GM21723 (cell line): ENCODE results near the gene GBE1.
"Not testable (repeated sequence)": the region's sequence is repeated elsewhere in the genome, so short reads cannot be mapped to it uniquely, and the experiment has no call there.

Experiments used
- ATAC-seq: cut with Tn5 transposase; IDR thresholded peaks from one replicate; pipeline ENCODE4 v1.9.1; 2021; ENCODE audit warnings: mild to moderate bottlenecking, moderate library complexity; ENCODE audit not compliant: unreplicated experiment

The GBE1 gene

DNA sequence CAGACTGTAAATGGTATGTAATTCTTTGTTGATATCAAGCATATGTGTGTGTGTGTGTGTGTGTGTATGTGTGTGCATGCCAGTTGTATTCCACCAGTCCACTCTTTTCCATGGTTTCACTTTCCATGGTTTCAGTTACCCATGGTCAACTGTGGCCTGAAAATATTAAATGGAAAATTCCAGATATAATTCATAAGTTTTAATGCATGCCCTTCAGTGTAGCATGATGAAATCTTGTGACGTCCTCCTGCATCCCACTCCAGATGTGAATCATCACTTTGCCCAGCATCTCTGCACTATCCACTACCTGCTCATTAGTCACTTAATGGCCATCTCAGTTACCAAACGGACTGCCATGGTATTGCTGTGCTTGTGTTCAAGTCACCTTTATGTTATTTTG lies 215.9 kb downstream of the GBE1 start:
- ATAC-seq = no peak

DNA sequence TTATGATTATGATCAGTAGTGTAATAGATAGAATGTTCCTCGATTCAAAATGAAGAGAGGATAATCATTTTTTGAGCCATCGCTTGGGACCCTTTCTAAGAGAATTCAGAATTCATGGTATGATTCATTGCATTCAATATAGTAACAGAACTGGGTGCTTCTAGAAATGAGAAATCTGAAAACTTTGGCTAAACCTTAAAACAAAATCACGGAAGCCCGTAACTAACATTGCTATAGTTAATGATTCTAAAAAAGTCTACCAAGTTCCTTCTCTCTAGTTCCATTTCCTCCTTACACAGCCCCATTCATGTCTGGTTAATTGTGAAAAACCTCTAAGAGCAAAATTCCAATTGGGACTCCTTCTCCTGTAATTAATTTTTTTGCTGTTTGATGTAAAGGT lies 217.1 kb downstream of the GBE1 start:
- ATAC-seq = no peak

DNA sequence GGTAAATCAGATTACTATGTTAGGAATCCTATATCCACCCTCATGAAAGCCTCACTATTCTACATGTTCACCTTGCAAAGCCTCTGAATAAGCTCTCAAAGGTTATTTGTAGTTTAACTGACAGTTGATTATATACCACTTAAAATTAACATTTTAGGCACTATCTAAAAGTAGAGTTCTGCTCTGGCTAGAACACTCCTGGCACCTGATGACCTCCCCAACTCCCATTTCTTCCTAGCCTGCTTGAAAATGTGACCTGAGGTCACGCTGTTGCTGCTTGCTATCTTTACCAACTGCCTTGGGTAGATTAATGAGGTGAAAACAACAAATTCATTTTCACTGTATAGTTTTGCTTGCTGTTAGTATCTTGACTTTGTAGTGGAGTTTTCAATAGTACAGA lies 220.7 kb downstream of the GBE1 start:
- no peak for ATAC-seq

DNA sequence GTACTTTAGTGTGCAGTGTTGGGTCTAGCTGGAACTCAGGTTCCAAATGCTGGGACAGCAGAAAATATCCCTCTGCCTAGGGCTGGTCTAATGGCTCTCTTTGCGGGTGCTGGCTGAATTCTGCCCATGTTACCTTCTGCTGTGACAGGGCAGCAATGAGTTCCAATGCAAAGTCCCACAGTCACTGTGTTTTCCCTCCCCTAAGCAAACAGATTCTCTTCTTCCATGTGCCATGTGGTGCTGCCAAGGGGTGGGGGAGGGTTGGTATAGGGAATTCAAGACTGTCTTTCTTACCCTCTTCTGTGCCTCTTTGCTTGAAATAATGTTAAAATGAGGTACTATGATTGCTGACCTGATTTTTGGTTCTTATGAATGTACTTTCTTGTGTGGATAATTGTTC lies 229.6 kb downstream of the GBE1 start:
- ATAC-seq = no peak

DNA sequence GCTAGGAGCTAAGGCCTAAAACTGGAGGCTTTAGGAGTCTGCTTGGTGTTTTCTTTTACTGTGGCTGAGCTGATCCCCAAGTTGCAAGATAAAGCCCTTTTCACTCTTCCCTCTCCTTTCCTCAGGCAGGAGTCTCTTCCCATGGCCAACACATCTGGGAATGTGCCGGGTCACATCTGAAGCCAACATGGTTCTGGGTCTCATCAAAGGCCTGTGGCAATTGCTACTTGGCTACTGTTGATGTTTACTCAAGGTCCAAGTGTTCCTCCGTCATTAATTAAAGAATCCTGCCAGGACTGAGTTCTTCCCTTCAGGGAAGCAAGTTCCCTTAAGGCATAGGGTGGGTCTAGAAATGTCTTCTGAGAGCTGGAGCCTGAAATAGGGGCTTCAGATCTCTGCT lies 230.2 kb downstream of the GBE1 start:
- no peak for ATAC-seq

DNA sequence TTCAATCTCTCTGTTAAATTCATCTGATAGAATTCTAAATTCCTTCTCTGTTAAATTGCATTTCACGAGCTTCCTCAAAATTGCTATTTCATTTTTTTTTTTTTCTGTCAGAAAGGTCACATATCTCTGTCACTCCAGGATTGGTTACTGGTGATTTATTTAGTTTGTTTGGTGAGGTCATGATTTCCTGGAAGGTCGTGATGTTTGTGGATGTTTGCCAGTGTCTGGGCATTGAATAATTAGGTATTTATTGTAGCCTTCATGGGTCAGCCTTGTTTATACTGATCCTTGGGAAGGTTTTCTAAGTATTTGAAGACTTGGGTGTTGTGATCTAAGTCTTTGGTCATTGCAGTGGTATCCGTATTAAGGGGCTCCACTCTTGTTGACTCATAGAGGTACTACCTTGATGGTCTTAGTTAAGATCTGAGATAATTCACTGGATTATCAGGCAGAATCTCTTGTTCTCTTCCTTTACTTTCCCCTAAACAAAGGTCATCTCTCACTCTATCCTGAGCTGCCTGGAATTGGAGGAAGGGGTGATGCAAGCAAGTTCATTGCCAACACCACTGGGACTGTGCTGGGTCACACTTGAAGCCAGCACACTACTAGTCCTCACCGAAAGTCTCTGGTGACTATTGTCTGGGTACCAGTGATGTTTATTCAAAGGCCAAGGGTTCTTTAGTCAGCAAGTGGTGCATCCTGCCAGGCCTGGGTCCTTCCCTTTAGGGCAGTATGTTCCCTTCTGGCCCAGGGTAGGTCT lies 231.1 kb downstream of the GBE1 start:
- no peak for ATAC-seq

DNA sequence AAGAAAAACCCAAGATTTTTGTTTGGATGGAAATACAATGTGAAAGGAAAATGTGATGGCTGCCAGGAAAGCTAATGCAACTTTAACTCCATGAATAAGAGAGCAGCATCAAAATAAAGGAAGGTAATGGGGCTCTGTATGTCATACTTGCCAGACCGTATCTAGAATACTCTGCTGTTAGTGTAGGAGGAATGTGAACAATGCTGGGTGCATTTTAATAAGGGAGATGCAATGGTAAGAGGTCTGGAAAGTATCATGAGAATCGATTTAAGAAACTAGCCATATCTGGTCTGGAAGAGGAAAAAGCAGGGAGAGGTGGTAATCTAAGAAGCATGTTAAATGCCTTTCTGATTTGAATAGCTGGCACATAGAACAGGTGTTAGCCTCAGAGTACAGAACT lies 239.6 kb downstream of the GBE1 start:
- no peak for ATAC-seq

DNA sequence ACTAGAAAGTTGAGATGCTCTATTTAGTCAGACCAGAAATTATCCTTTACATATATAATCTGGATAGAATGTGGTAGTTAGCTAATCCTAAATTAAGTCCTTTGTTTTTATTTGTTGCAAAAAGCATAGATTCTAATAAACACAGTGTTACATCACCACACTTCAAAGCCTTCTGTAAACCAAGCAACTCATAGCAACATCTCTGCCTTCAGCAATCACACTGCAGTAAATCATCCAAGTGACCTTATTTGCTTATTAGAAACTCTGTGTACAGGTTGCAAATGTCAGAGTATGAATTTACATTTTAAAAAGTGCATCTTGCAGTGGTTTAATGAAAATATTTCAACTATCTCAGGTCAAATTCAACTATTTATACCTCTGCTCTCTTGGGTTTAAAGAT lies 242.5 kb downstream of the GBE1 start:
- no peak for ATAC-seq

DNA sequence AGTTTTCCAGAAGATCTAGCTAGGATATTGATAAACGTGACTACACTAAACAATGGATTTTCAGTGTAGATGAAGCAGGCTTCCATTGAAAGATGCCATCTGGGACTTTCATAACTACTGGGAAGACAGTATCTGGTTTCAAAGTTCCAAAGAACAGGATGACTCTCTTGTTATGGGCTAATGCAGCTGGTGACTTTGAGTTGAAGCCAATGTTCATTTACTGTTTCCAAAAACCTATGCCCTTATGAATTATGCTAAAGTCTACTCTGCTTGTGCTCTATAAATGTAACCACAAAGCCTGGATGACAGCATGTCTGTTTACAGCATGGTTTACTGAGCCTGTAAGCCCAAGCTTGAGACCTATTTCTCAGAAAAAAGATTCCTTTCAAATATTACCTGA lies 245.4 kb downstream of the GBE1 start:
- no peak for ATAC-seq

DNA sequence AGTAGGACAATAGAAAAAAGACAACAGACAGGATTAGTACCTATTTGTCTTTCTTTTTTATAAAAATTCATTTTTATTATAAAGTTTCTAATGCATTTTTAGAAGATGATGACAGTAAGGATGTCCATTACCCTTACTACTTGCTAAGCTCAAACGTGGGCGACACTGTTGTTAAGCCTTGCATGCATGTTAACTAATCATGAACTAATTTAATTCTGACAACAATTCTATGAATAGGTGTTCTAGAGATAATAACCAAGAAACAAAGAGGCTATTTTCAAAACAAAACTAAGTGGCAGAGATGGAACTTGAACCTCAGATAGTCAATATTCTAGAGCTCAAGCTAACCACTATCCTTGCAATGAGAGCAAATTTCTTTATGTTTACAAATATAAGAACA lies 247.9 kb downstream of the GBE1 start:
- no peak for ATAC-seq

DNA sequence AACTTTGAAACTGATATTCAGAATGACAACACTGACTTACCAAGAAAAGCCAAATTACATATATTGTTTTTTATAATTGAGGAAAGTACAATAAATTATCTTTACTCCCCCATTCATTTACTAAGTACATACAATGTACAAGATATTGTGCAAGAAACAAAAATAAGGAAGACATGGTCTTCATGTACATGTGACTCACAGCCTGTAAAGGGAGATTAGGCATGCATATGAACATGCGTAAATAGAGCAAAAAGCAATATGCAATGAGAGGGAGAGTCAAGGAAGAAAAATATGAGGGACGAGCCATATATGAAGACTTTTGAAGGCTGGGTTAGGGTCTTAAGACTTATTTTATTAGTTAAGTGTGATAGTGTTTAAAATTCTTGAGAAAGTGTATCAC lies 258.4 kb downstream of the GBE1 start:
- ATAC-seq = no peak

DNA sequence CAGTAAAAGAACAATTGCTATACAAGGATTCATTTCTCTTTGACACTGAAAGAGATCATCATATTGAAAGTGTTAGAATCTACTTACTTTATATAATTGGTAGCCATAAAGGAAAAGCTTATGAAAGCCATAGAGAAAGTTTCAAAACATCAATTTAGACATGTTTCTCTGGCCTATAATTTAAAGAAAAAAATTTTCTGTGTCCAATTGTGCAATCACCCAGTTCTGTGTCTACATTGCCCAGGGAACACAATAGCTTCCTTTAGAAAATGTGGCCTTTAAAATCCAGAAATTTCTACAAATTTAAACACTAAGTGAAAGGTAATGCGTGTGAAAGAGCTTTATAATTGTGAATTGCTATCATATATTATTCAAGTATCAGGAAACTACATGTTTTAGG lies 259.2 kb downstream of the GBE1 start:
- ATAC-seq = no peak

DNA sequence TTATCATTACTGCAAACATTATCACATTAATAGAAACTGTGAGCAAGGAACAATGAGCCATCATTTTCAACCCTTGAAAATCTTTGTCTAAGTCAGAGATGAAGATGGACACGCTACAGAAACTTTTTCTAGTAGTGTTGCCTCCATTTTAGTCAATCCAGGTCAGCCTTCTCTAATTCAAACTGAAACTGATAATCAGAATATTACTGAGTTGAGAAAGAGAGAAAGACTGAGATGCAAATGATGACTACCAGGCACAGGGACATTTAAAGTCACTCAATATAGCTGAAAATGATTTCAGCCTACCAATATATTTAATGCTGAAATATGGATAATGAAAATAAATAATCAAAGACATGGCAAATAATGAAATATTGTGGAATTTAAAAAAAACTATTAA lies 261.4 kb downstream of the GBE1 start:
- peak; percentile 66 for ATAC-seq

DNA sequence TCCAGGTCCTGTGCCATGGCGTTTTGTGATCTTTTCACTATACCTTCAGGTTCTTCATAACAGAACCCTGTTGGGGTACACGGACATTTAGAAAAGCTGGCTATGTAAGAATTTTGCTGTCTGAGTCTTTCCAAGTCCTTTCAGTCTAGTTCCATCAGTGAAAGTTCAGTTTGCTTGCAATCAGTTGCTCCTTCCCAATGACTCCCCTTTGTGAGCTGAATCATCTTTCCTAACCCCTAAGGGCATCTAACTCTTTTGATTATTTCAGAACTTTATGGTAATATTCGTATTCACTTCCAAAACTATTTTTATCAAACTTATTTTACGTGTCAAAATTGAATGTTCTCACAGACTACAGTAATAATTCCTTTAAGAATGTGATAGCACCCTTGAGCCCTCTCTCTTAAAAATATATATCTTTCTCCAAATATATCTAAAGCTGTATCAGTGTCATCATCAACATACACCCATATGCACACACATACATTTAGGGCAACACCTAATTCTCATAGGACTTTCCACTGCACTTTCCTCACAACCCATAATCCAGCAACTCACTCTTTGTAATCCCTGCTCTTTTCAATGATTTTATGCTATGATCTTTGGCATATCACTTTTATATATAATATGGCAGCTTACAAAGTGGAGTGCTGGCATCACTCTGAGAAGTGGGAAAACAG lies 263.7 kb downstream of the GBE1 start:
- ATAC-seq = no peak

DNA sequence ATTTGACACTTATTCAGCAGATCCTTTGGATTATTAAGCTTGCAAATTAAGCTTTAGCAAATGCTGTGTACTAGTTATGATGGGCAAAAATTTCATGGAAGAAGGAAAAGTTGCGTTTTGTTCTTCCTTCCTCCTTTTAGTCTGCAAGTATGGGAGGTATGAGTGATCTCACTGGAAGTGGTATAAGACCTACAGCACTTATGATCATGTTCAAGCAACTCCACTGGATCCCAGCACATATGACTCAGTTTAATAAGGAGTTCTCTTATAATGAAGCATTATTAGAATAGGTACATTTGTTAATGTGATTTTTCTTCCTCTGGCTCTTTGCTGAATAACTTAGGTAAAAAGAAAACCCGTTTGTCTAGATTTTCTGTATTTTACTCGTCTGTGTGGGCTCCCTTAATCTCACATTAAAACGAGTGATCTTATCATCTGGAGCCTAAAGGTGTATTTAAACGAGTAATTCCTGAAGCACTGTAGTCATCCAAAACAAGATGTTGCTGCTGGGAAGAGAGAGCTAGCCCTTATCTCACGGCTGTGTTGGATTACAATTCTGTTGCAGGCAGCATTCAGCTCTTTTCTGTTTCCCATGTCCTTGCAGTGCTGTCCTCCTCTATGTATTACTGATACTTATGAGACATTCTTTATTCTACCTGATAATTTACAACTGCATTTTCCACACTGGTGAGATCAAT lies 264.9 kb downstream of the GBE1 start:
- no peak for ATAC-seq

DNA sequence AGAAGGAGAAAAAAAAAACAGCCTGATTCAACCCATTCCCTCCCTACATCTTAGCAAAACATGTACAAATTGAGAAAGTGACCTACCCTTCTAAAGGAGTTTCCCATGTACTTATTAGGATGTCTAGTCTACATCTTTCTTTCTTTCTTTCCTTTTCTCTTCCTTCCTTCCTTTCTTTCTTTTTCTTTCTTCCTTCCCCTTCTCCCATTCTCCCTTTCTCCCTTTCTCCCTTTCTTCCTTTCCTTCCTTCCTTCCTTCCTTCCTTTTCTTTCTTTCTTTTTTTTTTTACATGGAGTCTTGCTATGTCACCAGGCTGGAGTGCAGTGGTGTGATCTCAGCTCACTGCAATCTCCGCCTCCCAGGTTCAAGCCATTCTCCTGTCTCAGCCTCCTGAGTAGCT lies 269.0 kb downstream of the GBE1 start:
- not testable (repeated sequence) for ATAC-seq

DNA sequence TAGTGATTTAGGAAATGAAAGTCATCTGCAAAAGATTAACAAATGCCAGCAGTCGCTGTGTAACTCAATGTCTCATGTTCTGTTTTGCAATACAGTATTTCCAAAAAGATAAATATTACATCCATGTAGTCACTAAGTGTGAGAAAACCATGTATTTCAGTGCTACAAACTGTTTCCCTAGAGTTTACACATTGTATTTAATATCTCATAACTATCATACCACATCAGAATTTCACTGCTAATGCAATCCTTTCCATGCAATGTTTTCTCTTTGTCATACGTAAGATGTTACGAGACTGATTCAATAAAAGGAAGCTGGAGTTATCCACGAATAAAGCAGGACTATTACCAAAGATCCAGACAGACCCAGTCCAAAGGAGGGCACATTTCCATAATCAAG lies 269.4 kb downstream of the GBE1 start:
- ATAC-seq = no peak

DNA sequence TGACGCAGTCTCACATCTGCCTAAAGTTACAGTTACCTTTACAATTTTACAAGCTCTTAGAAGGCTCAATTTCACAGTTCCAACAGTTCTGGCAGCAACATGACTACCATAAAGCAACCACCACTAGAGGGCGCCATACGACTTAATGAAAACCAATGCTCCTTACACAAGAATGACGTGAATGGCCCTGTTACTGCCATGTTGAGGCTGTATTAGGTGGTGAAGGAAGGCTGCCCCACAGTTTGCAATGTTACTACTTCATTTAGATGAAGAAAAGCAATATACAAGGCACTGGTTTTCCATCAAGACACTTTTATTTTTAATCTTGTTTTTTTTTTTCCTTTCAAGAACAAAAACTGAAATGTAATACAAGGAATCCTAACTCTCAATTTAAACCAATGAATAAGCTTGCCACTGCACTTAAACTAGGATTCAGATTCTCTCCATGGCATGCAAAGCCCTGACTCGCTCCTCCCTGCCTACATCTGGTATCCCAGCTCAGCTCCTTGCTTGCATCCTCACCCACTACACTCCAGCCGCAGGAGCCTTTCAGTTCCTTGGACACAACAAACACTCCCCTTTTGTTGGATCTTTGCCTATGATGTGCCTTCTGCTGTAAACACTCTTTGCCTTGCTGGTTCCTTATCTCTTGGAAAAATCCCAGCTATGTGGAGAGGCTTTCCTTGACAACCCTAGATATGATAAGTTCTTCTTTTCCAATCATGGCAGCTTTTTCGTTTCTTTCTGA lies 270.7 kb downstream of the GBE1 start:
- ATAC-seq = peak; percentile 93

DNA sequence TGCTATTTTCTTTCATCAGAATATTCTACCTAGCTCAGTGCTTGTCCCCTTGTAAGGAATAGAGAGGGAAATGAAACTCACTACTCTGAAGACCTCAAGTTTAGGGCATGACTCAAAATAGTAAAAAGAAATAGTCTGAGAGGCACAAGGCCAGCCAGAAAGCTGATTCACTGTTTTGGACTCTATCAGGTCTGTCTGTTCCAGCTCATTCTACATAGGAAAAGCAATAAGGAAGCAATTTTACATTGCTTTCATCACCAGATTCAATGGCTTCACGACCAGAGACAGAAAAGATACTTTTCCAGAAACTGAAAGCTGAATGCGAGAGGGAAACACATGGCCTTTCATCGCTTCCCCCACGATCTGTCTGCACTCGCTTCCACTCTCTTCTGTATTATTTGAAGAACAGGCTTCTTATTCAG lies 276.0 kb downstream of the GBE1 start:
- ATAC-seq = peak; percentile 99

DNA sequence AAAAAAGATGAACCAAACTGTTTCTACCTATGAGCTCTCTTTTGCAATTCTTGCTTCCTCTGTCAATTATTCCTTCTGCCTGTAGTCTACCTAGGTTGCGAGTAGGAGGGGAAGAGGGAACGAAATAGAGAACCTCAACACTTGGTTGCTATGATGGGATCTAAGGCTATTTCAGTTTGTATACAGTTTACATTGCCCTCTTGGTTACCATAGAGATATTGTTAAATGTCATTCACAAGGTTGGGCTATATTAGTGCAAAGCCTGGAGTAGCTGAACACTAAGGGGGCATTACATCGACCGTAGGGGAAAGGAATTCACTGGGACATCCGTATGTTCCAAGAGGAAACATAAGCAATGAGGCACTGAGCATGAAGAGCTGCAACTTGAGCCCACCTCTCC lies 276.9 kb downstream of the GBE1 start:
- no peak for ATAC-seq

DNA sequence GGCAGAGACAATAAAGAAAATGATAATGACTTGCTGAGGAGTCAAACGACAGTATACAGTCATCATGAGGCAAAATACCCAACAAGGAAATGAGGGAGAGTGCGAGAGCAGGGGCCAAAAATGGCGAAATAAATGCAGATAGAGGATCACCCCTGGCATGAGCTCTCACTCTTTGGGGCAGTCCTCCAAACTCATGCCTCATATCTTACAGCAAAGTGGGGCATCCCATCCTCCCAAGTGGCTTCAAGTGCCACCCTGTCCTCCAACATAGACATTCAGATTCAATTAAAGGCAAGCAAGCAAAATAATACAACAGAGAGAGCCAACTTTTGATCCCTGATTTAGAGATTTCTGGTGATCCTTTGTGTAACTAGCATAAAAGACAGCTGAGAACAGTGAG lies 278.4 kb downstream of the GBE1 start:
- no peak for ATAC-seq
